HEK293 (cell line): ENCODE measurements around the gene DDX23.

Source experiments
- KLF8 ChIP-seq: fragments of 450-650 bp; formaldehyde crosslinking; IDR thresholded peaks from 2 replicates; pipeline ENCODE4 v1.5.1; 2016; ENCODE audit warnings: missing biosample characterization, missing genetic modification characterization
- MEIS1 ChIP-seq: sonication (generic); formaldehyde crosslinking; IDR thresholded peaks from 2 replicates; pipeline ENCODE4 v1.8.1; 2022; ENCODE audit warnings: missing genetic modification reagents, mild to moderate bottlenecking, borderline replicate concordance
- MZF1 ChIP-seq: fragments of 450-650 bp; formaldehyde crosslinking; IDR thresholded peaks from 2 replicates; pipeline ENCODE4 v1.5.1; 2017; ENCODE audit warnings: missing biosample characterization, missing genetic modification characterization, borderline replicate concordance
- ZNF140 ChIP-seq: fragments of 450-650 bp; formaldehyde crosslinking; IDR thresholded peaks from 2 replicates; pipeline ENCODE4 v1.5.1; 2016; ENCODE audit warnings: missing biosample characterization, missing genetic modification characterization
- ZNF248 ChIP-seq: fragments of 450-650 bp; formaldehyde crosslinking; IDR thresholded peaks from 2 replicates; pipeline ENCODE4 v1.5.1; 2017; ENCODE audit warnings: missing biosample characterization, missing genetic modification characterization
- ZNF302 ChIP-seq: fragments of 450-650 bp; formaldehyde crosslinking; IDR thresholded peaks from 2 replicates; pipeline ENCODE4 v1.5.1; 2016; ENCODE audit warnings: missing biosample characterization, missing genetic modification characterization, low read depth
- ZNF501 ChIP-seq: fragments of 450-650 bp; formaldehyde crosslinking; IDR thresholded peaks from 2 replicates; pipeline ENCODE4 v1.5.1; 2016; ENCODE audit warnings: missing biosample characterization, missing genetic modification characterization
- ZNF521 ChIP-seq: fragments of 450-650 bp; formaldehyde crosslinking; IDR thresholded peaks from 2 replicates; pipeline ENCODE4 v1.5.1; 2017; ENCODE audit warnings: missing biosample characterization, mild to moderate bottlenecking, missing genetic modification characterization
- ZNF549 ChIP-seq: fragments of 450-650 bp; IDR thresholded peaks from 2 replicates; pipeline ENCODE4 v1.5.1; 2018; ENCODE audit warnings: missing biosample characterization, missing genetic modification characterization, mild to moderate bottlenecking, inconsistent platforms, moderate library complexity
- ZNF707 ChIP-seq: fragments of 450-650 bp; formaldehyde crosslinking; IDR thresholded peaks from 2 replicates; pipeline ENCODE4 v1.5.1; 2016; ENCODE audit warnings: missing biosample characterization, missing genetic modification characterization
- TF ChIP-seq, protein P1 (sequence below): fragments of 450-650 bp; formaldehyde crosslinking; IDR thresholded peaks from 2 replicates; pipeline ENCODE4 v1.5.1; 2016; ENCODE audit warnings: missing biosample characterization, missing genetic modification characterization
- TF ChIP-seq, protein P2 (sequence below): fragments of 450-650 bp; formaldehyde crosslinking; IDR thresholded peaks from 2 replicates; pipeline ENCODE4 v1.5.1; 2016; ENCODE audit warnings: missing biosample characterization, missing genetic modification characterization
- TF ChIP-seq, protein P3 (sequence below): sonication (generic); formaldehyde crosslinking; IDR thresholded peaks from 2 replicates; pipeline ENCODE4 v1.8.1; 2022; ENCODE audit warnings: mild to moderate bottlenecking, moderate library complexity, missing genetic modification reagents
- TF ChIP-seq, protein P4 (sequence below): fragments of 450-650 bp; formaldehyde crosslinking; IDR thresholded peaks from 2 replicates; pipeline ENCODE4 v1.5.1; 2017; ENCODE audit warnings: missing biosample characterization, missing genetic modification characterization

DNA sequence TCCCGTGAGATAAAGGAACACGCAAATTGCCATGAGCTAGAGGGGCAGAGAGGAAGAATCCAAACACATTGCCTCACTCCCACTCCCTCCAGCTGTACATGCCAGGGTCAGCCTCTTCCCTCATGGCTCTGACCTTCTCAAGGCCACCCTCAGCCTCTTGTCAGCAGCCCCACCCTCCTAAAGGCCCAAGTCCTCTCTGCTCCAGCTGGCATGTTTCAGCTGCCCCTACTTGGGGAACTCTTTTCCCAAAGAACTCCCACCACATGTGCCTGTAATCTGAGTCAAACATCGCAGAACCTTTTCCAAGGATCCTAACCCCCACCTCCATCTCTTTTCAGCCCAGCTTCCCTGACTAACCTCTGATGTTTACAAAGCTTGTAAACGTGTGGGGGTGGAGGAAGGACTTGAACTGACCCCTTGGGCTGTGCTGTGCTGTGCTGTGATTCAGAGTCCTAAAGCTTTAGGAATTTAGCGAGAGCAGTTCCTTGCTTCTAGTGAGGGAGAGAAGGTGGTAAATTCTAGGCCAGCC is 41.0 kb downstream of the DDX23 start:
- TF ChIP-seq ZNF521 (tag by site-specific recombination) (no peak), ZNF549 (tag by site-specific recombination) (no peak), ZNF501 (no peak), ZNF248 (no peak), MZF1 (tag by site-specific recombination) (no peak), MEIS1 (CRISPR knock-in tag) (no peak), ZNF707 (tag by site-specific recombination) (no peak), KLF8 (tag by site-specific recombination) (no peak), ZNF140 (tag by site-specific recombination) (no peak), ZNF302 (no peak)
- TF ChIP-seq, protein P1, sequence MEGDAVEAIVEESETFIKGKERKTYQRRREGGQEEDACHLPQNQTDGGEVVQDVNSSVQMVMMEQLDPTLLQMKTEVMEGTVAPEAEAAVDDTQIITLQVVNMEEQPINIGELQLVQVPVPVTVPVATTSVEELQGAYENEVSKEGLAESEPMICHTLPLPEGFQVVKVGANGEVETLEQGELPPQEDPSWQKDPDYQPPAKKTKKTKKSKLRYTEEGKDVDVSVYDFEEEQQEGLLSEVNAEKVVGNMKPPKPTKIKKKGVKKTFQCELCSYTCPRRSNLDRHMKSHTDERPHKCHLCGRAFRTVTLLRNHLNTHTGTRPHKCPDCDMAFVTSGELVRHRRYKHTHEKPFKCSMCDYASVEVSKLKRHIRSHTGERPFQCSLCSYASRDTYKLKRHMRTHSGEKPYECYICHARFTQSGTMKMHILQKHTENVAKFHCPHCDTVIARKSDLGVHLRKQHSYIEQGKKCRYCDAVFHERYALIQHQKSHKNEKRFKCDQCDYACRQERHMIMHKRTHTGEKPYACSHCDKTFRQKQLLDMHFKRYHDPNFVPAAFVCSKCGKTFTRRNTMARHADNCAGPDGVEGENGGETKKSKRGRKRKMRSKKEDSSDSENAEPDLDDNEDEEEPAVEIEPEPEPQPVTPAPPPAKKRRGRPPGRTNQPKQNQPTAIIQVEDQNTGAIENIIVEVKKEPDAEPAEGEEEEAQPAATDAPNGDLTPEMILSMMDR (tag by site-specific recombination), result no peak
- TF ChIP-seq, protein P2, sequence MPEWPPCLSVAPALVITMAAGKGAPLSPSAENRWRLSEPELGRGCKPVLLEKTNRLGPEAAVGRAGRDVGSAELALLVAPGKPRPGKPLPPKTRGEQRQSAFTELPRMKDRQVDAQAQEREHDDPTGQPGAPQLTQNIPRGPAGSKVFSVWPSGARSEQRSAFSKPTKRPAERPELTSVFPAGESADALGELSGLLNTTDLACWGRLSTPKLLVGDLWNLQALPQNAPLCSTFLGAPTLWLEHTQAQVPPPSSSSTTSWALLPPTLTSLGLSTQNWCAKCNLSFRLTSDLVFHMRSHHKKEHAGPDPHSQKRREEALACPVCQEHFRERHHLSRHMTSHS (tag by site-specific recombination), result no peak
- TF ChIP-seq, protein P3, sequence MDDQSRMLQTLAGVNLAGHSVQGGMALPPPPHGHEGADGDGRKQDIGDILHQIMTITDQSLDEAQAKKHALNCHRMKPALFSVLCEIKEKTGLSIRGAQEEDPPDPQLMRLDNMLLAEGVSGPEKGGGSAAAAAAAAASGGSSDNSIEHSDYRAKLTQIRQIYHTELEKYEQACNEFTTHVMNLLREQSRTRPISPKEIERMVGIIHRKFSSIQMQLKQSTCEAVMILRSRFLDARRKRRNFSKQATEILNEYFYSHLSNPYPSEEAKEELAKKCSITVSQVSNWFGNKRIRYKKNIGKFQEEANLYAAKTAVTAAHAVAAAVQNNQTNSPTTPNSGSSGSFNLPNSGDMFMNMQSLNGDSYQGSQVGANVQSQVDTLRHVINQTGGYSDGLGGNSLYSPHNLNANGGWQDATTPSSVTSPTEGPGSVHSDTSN (CRISPR knock-in tag), result no peak
- TF ChIP-seq, protein P4, sequence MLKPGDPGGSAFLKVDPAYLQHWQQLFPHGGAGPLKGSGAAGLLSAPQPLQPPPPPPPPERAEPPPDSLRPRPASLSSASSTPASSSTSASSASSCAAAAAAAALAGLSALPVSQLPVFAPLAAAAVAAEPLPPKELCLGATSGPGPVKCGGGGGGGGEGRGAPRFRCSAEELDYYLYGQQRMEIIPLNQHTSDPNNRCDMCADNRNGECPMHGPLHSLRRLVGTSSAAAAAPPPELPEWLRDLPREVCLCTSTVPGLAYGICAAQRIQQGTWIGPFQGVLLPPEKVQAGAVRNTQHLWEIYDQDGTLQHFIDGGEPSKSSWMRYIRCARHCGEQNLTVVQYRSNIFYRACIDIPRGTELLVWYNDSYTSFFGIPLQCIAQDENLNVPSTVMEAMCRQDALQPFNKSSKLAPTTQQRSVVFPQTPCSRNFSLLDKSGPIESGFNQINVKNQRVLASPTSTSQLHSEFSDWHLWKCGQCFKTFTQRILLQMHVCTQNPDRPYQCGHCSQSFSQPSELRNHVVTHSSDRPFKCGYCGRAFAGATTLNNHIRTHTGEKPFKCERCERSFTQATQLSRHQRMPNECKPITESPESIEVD, result no peak
